ENCODE results near the gene ALCAM.

DNA sequence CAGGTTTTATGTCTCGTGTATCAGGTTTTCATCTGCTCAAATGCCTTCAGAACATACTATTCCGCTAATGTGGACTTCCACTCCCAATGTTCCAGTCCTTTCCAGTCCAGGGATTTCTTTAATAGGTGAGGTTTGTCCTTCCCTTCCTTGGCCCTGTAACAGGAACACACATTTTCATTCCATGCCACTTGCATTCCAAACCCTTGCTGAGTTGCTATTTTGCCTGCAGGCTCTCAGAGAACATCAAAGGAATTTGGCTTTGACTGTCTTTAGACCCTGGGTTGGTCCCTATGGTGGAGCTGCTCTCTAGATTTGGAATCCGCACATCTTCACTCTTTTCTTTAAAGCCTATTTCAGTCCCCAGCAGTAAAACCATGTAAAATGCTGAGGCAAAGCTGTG, 12.3 kb upstream of the ALCAM start:
- TF ChIP-seq, protein P1, sequence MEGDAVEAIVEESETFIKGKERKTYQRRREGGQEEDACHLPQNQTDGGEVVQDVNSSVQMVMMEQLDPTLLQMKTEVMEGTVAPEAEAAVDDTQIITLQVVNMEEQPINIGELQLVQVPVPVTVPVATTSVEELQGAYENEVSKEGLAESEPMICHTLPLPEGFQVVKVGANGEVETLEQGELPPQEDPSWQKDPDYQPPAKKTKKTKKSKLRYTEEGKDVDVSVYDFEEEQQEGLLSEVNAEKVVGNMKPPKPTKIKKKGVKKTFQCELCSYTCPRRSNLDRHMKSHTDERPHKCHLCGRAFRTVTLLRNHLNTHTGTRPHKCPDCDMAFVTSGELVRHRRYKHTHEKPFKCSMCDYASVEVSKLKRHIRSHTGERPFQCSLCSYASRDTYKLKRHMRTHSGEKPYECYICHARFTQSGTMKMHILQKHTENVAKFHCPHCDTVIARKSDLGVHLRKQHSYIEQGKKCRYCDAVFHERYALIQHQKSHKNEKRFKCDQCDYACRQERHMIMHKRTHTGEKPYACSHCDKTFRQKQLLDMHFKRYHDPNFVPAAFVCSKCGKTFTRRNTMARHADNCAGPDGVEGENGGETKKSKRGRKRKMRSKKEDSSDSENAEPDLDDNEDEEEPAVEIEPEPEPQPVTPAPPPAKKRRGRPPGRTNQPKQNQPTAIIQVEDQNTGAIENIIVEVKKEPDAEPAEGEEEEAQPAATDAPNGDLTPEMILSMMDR (IDR thresholded peaks at IDR 0.05), result no peak
- TF ChIP-seq POLR2A (IDR thresholded peaks at IDR 0.05) (no peak), EP300 (IDR thresholded peaks at IDR 0.05) (no peak)
